Progenitor cell of endocrine pancreas (in vitro differentiated cells): Measurements from ENCODE around the gene PLS3. TPM values are rescaled to one million over a fixed set of nuclear protein-coding genes. Genes with fewer than 3 reads are reported as not detected.

Experiments
- DNase-seq: peaks from one replicate; pipeline ENCODE4 v3.0.0; 2021; ENCODE audit warnings: low spot score; ENCODE audit not compliant: unreplicated experiment
- H3K27ac Mint-ChIP-seq: 2 replicates; pipeline ENCODE4 v1.8.0; 2021; ENCODE audit warnings: mild to moderate bottlenecking, moderate library complexity, mixed read lengths
- H3K27me3 Mint-ChIP-seq: 2 replicates; pipeline ENCODE4 v1.8.0; 2021; ENCODE audit warnings: mixed read lengths
- H3K36me3 Mint-ChIP-seq: 2 replicates; pipeline ENCODE4 v1.8.0; 2022; ENCODE audit warnings: mixed read lengths; ENCODE audit not compliant: insufficient read depth
- H3K4me1 Mint-ChIP-seq: 2 replicates; pipeline ENCODE4 v1.8.0; 2021; ENCODE audit warnings: low read depth, mixed read lengths
- H3K4me3 Mint-ChIP-seq: 2 replicates; pipeline ENCODE4 v1.8.0; 2021; ENCODE audit warnings: low read depth, mild to moderate bottlenecking, moderate library complexity, mixed read lengths
- H3K9me3 Mint-ChIP-seq: 2 replicates; pipeline ENCODE4 v1.8.0; 2021; ENCODE audit warnings: low read depth, mixed read lengths
- total RNA-seq: library from RNA; stranded (reverse); gene quantifications from 2 replicates; pipeline ENCODE4 v1.2.1, GENCODE V29; 2021
- TF ChIP-seq, protein P1 (sequence below): fragments of 200-600 bp; sonication (generic); IDR thresholded peaks from one replicate; pipeline ENCODE4 v1.5.0; 2021; ENCODE audit warnings: antibody characterized with exemption, mild to moderate bottlenecking; ENCODE audit not compliant: unreplicated experiment

The PLS3 gene
- total RNA-seq, 1 donor from 2014 or later, result 98.7 TPM

DNA sequence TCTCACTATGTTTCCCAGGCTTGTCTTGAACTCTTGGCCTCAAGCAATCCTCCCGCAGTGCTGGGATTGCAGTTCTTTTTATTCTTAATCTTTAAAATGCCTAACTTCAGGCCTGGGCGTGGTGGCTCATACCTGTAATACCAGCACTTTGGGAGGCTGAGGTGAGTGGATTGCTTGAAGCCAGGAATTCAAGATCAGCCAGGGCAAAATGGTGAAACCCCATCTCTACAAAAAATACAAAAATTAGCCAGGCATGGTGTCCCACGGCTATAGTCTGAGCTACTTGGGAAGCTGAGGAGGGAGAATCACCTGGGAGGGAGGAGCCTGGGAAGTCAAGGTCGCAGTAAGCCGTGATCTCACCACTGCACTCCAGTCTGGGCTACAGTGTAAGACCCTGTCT is 45.9 kb downstream of the PLS3 start:
- no peak overlapping the region for H3K4me3 Mint-ChIP-seq
- no peak for DNase-seq
- peaks cover 6% of the 10 kb centered on the region for H3K4me1 Mint-ChIP-seq
- H3K9me3 Mint-ChIP-seq, result no peaks in the 10 kb centered on the region
- no peak overlapping the region for H3K27ac Mint-ChIP-seq
- peaks cover 14% of the 10 kb centered on the region for H3K36me3 Mint-ChIP-seq
- no peaks in the 10 kb centered on the region for H3K27me3 Mint-ChIP-seq
- TF ChIP-seq, protein P1, sequence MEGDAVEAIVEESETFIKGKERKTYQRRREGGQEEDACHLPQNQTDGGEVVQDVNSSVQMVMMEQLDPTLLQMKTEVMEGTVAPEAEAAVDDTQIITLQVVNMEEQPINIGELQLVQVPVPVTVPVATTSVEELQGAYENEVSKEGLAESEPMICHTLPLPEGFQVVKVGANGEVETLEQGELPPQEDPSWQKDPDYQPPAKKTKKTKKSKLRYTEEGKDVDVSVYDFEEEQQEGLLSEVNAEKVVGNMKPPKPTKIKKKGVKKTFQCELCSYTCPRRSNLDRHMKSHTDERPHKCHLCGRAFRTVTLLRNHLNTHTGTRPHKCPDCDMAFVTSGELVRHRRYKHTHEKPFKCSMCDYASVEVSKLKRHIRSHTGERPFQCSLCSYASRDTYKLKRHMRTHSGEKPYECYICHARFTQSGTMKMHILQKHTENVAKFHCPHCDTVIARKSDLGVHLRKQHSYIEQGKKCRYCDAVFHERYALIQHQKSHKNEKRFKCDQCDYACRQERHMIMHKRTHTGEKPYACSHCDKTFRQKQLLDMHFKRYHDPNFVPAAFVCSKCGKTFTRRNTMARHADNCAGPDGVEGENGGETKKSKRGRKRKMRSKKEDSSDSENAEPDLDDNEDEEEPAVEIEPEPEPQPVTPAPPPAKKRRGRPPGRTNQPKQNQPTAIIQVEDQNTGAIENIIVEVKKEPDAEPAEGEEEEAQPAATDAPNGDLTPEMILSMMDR, result no peak

DNA sequence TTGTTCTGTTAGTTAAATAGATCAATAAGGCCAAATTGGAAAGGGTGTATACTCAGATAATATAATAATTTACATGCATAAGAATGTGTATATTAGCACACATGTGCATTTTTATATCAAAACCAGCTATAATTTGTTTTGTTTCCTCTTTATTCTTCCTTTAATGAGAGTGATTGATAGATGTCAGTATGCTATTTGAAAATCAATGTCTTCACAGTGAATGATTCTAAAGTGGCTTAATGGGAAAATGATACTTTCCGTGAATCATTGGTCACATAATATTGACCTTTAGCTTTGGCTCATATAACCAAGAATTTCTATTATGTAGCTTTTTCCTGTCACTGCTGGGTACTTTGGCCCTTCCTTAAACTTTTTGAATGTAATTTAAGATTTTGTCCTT is 48.6 kb downstream of the PLS3 start:
- H3K27me3 Mint-ChIP-seq, result no peaks in the 10 kb centered on the region
- peaks cover 14% of the 10 kb centered on the region for H3K36me3 Mint-ChIP-seq
- H3K4me1 Mint-ChIP-seq, result peaks cover 6% of the 10 kb centered on the region
- no peaks in the 10 kb centered on the region for H3K9me3 Mint-ChIP-seq
- TF ChIP-seq, protein P1, result no peak
- no peak for DNase-seq
- no peak overlapping the region for H3K4me3 Mint-ChIP-seq
- no peak overlapping the region for H3K27ac Mint-ChIP-seq

DNA sequence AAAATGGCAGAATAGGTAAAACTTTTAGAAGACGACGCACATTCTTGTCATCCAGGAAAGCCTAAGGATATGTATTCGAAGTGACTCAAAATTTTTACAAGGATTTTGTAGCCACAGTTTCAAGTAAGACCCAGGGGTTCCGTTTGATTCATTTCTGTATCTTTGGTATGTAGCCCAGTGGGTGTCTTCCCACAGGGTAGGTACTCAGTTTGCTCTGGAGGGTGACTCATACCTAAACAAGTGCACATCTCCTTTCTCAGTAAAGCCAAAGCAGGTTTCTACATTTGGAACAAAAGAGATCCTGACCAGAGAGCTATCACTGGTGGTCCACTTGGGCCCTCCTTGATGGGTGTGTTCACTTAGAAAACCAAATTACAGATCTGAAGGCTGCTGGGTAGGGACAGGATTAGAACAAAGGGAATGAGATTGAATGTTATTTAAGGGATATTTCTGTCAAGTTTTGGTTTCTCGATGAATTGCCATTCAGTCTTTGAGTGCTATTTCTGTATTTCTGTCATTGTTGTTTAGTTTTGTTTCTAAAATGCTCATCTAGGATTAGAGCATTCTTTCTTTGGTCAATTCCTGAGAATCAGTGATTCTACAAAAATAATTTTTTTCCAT is 56.1 kb downstream of the PLS3 start:
- Mint-ChIP-seq H3K27me3 (no peaks in the 10 kb centered on the region), H3K9me3 (no peaks in the 10 kb centered on the region), H3K4me1 (peaks cover 11% of the 10 kb centered on the region), H3K27ac (peak overlapping the region; percentile 24), H3K4me3 (no peak overlapping the region), H3K36me3 (peaks cover 4% of the 10 kb centered on the region)
- no peak for DNase-seq
- TF ChIP-seq, protein P1, result no peak

DNA sequence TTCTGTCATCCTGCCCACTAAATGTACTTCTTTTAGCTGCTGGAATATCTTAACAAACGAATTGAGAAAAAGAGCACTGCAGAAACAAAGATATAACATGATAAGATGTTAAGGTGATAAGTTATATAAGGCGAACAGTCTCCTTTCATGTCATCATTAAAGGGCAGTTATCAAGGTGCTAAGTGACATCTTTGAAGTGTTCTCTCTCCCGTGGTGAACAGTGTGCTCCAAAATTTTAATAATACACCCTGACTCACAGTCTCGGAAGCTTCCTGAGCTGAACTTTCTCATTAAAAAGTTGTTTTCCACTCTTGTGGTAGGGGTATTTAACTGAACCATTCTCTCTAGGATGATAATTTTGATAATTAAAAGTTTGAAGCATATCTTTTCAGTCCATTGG is 61.6 kb downstream of the PLS3 start:
- no peaks in the 10 kb centered on the region for H3K9me3 Mint-ChIP-seq
- DNase-seq, result no peak
- peaks cover 7% of the 10 kb centered on the region for H3K36me3 Mint-ChIP-seq
- no peaks in the 10 kb centered on the region for H3K27me3 Mint-ChIP-seq
- no peak overlapping the region for H3K27ac Mint-ChIP-seq
- TF ChIP-seq, protein P1, result no peak
- H3K4me1 Mint-ChIP-seq, result peaks cover 3% of the 10 kb centered on the region
- no peak overlapping the region for H3K4me3 Mint-ChIP-seq

DNA sequence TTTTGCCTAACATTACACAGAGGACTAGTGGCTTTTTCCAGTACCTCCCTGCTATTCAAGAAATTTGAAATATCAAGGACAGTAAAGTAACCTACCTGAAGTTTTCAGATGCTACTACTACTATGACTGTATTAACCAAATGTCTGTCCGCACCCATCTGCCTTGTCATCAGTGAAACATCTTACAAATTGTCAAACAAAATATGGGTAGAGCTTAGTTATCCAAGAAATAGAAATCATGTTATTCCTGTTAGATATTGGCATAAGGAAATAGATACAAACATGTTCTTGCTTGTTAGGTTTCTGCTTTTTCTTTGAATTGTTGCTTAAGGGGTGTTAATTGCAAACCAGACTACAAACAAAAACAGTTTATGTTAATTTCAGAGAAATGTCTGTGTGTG is 63.9 kb downstream of the PLS3 start:
- no peak overlapping the region for H3K27ac Mint-ChIP-seq
- H3K4me1 Mint-ChIP-seq, result peaks cover 3% of the 10 kb centered on the region
- DNase-seq, result no peak
- TF ChIP-seq, protein P1, result no peak
- no peak overlapping the region for H3K4me3 Mint-ChIP-seq
- no peaks in the 10 kb centered on the region for H3K9me3 Mint-ChIP-seq
- H3K27me3 Mint-ChIP-seq, result peaks cover 3% of the 10 kb centered on the region
- H3K36me3 Mint-ChIP-seq, result peaks cover 7% of the 10 kb centered on the region
